G401 (cell line): ENCODE results near the gene NR3C1. TPM values are rescaled to one million over a fixed set of nuclear protein-coding genes. Genes with fewer than 3 reads are reported as not detected.

Source experiments
- DNase-seq: peaks from one replicate; pipeline ENCODE4 v3.0.0-alpha.2; 2015; ENCODE audit warnings: low spot score
- in situ Hi-C: cut with HindIII; loops from 2 replicates; pipeline ENCODE4 v1.10.0; 2016; ENCODE audit warnings: low sequenced_read_pairs, mixed read lengths
- total RNA-seq: library from RNA; depleted of rRNA; stranded (reverse); fragments of >200 nt; shearing (Covaris generic); gene quantifications from 2 replicates; pipeline ENCODE4 v1.2.3, GENCODE V29; 2014

Gene NR3C1
- total RNA-seq, 1 experiment from 2014 or later = not detected

GRCh38 chr5:143251946-143252345 lies 151.5 kb downstream of the NR3C1 start:
- in situ Hi-C loops = no loop called here
- DNase-seq = no peak

GRCh38 chr5:143251190-143251589 lies 152.3 kb downstream of the NR3C1 start:
- no peak for DNase-seq
- in situ Hi-C loops = no loop called here

- in situ Hi-C loops = no loop called here
- no peak for DNase-seq
These were observed 153.6 kb downstream of the NR3C1 start for GRCh38 chr5:143249851-143250250.

- in situ Hi-C loops = no loop called here
- DNase-seq = no peak
These were observed 154.5 kb downstream of the NR3C1 start for GRCh38 chr5:143248822-143249579.

GRCh38 chr5:143248391-143248790 lies 155.1 kb downstream of the NR3C1 start:
- no peak for DNase-seq
- in situ Hi-C loops = no loop called here

- in situ Hi-C loops = no loop called here
These were observed 156.2 kb downstream of the NR3C1 start for GRCh38 chr5:143247134-143247815.

GRCh38 chr5:143245929-143246561 lies 157.4 kb downstream of the NR3C1 start:
- in situ Hi-C loops = no loop called here
- DNase-seq = peak; percentile 99

More at GRCh38 chr5:143247134-143247815, 156.2 kb downstream of the NR3C1 start:
- no peak for DNase-seq

GRCh38 chr5:143244990-143245389 lies 158.5 kb downstream of the NR3C1 start:
- in situ Hi-C loops = no loop called here
- peak; percentile 19 for DNase-seq

GRCh38 chr5:143244000-143244736 lies 159.3 kb downstream of the NR3C1 start:
- DNase-seq = peak; percentile 93

GRCh38 chr5:143243103-143243502 lies 160.4 kb downstream of the NR3C1 start:
- in situ Hi-C loops = no loop called here
- no peak for DNase-seq

More at GRCh38 chr5:143244000-143244736, 159.3 kb downstream of the NR3C1 start:
- in situ Hi-C loops = no loop called here

GRCh38 chr5:143241892-143242291 lies 161.6 kb downstream of the NR3C1 start:
- DNase-seq = no peak
- in situ Hi-C loops = no loop called here

- in situ Hi-C loops = no loop called here
- no peak for DNase-seq
These were observed 163.5 kb downstream of the NR3C1 start for GRCh38 chr5:143239882-143240518.

GRCh38 chr5:143238620-143239019 lies 164.9 kb downstream of the NR3C1 start:
- in situ Hi-C loops = no loop called here
- no peak for DNase-seq

- in situ Hi-C loops = no loop called here
These were observed 165.8 kb downstream of the NR3C1 start for GRCh38 chr5:143237664-143238063.

GRCh38 chr5:143236682-143237081 lies 166.8 kb downstream of the NR3C1 start:
- in situ Hi-C loops = no loop called here
- DNase-seq = no peak

More at GRCh38 chr5:143237664-143238063, 165.8 kb downstream of the NR3C1 start:
- DNase-seq = no peak

- no peak for DNase-seq
- in situ Hi-C loops = no loop called here
These were observed 168.1 kb downstream of the NR3C1 start for GRCh38 chr5:143235423-143235822.

- DNase-seq = no peak
- in situ Hi-C loops = no loop called here
These were observed 169.2 kb downstream of the NR3C1 start for GRCh38 chr5:143234162-143234842.

GRCh38 chr5:143233031-143233430 lies 170.5 kb downstream of the NR3C1 start:
- DNase-seq = no peak
- in situ Hi-C loops = no loop called here
